MCF 10A (cell line): ENCODE results near the gene DAPK2. TPM values are rescaled to one million over a fixed set of nuclear protein-coding genes. Genes with fewer than 3 reads are reported as not detected.

Experiments
- BruUV-seq: library from RNA; stranded (reverse); fragments of 400-500 nt; replicated peaks from 2 replicates; lab custom pipeline; 2021; lab: Mats Ljungman, UMichigan
- CTCF ChIA-PET: fragments of 300-600 bp; sonication (Branson Sonifier 250); formaldehyde crosslinking; extraction: SDS; loops from one replicate; lab custom pipeline; 2021; ENCODE audit warnings: antibody characterized with exemption, inconsistent platforms; lab: Yijun Ruan, JAX
- POLR2A ChIA-PET: fragments of 300-600, 350-650 bp; sonication (Branson Sonifier 250); formaldehyde crosslinking; extraction: SDS; loops from one replicate; lab custom pipeline; 2020; ENCODE audit warnings: antibody characterized with exemption, inconsistent platforms; lab: Yijun Ruan, JAX
- DNase-seq: peaks from one replicate; pipeline ENCODE4 v3.0.0-alpha.2; 2018; ENCODE audit not compliant: unreplicated experiment
- H3K27ac Mint-ChIP-seq: one replicate; pipeline ENCODE4 v1.8.0; 2022; ENCODE audit warnings: mild to moderate bottlenecking, low read depth, mixed read lengths; ENCODE audit not compliant: unreplicated experiment
- H3K27me3 Mint-ChIP-seq: one replicate; pipeline ENCODE4 v1.8.0; 2022; ENCODE audit warnings: mixed read lengths; ENCODE audit not compliant: insufficient read depth, unreplicated experiment
- H3K36me3 Mint-ChIP-seq: one replicate; pipeline ENCODE4 v1.8.0; 2022; ENCODE audit warnings: mild to moderate bottlenecking, moderate library complexity, mixed read lengths; ENCODE audit not compliant: insufficient read depth, unreplicated experiment
- H3K4me1 Mint-ChIP-seq: one replicate; pipeline ENCODE4 v1.8.0; 2022; ENCODE audit warnings: mixed read lengths; ENCODE audit not compliant: insufficient read depth, unreplicated experiment
- H3K4me3 Mint-ChIP-seq: one replicate; pipeline ENCODE4 v1.8.0; 2022; ENCODE audit warnings: mild to moderate bottlenecking, moderate library complexity, mixed read lengths; ENCODE audit not compliant: unreplicated experiment
- H3K9me3 Mint-ChIP-seq: one replicate; pipeline ENCODE4 v1.8.0; 2022; ENCODE audit warnings: mixed read lengths; ENCODE audit not compliant: unreplicated experiment
- CTCF ChIP-seq: fragments of 200-600 bp; IDR thresholded peaks from one replicate; pipeline ENCODE4 v1.8.0; 2022; ENCODE audit warnings: antibody characterized with exemption, mild to moderate bottlenecking; ENCODE audit not compliant: unreplicated experiment
- intact Hi-C: fragments of 100-400 bp; cut with micrococcal nuclease; formaldehyde crosslinking; loops from 2 replicates; pipeline ENCODE4 v1.14.1; 2022
- total RNA-seq: library from RNA; stranded (reverse); gene quantifications from 2 replicates; pipeline ENCODE4 v1.2.3, GENCODE V29; 2022

Gene DAPK2
- total RNA-seq, 1 experiment from 2014 or later, result 4.6 TPM

DNA sequence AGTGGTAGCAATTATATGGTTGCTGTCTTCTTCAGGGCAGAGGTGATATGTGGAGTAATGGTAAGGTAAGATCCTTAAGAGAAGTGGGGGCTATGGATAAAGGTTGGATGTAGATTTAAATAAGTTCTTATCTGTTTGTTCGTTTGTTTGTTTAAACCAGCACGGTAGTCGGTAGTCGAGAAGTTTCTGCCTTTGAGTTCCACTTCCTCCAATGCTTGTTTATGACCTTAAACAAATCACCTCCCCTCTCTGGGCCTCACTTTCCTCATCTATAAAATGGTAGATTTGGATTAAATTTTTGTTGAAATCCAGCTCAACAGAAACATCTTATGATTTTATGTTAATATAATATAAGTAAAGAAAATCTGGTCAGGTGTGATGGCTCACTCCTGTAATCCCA is 11.8 kb downstream of the DAPK2 start:
- Mint-ChIP-seq H3K9me3 (no peaks in the 10 kb centered on the region), H3K27me3 (no peaks in the 10 kb centered on the region), H3K4me1 (no peaks in the 10 kb centered on the region), H3K4me3 (no peak overlapping the region), H3K27ac (no peak overlapping the region), H3K36me3 (no peaks in the 10 kb centered on the region)
- TF ChIP-seq CTCF, result no peak
- DNase-seq, result no peak
- intact Hi-C loops, result no loop called here
- ChIA-PET CTCF (no interaction called here), POLR2A (no interaction called here)
- BruUV-seq, result no TSS peak

- Mint-ChIP-seq H3K4me3 (no peak overlapping the region), H3K27me3 (no peaks in the 10 kb centered on the region), H3K9me3 (no peaks in the 10 kb centered on the region), H3K27ac (no peak overlapping the region), H3K36me3 (no peaks in the 10 kb centered on the region), H3K4me1 (peaks cover 14% of the 10 kb centered on the region)
- TF ChIP-seq CTCF, result no peak
- no peak for DNase-seq
- POLR2A ChIA-PET, result no interaction called here
- intact Hi-C loops, result no loop called here
- BruUV-seq, result no TSS peak
- CTCF ChIA-PET, result interaction anchor here (0.7 to 1.5 kb wide), 2 partner anchors 21 to 87 kb away, joined by 3 to 4 read pairs; no protein-coding TSS in a partner anchor
These were observed 14.0 kb downstream of the DAPK2 start for GRCh38 chr15:64032329-64032728.

- TF ChIP-seq CTCF, result no peak
- H3K27ac Mint-ChIP-seq, result no peak overlapping the region
- intact Hi-C loops, result no loop called here
- H3K4me3 Mint-ChIP-seq, result no peak overlapping the region
- no peaks in the 10 kb centered on the region for H3K36me3 Mint-ChIP-seq
- H3K27me3 Mint-ChIP-seq, result no peaks in the 10 kb centered on the region
- H3K4me1 Mint-ChIP-seq, result peaks cover 17% of the 10 kb centered on the region
- ChIA-PET CTCF (interaction anchor here (0.5 to 1.1 kb wide), 2 partner anchors 86 to 1446 kb away, joined by 3 read pairs; no protein-coding TSS in a partner anchor), POLR2A (no interaction called here)
- no TSS peak for BruUV-seq
- no peaks in the 10 kb centered on the region for H3K9me3 Mint-ChIP-seq
- no peak for DNase-seq
These were observed 16.2 kb downstream of the DAPK2 start for GRCh38 chr15:64030123-64030522.

- ChIA-PET CTCF (interaction anchor here (0.5 to 1.1 kb wide), 5 partner anchors 17 to 1446 kb away, joined by 3 to 5 read pairs (median 3); partner anchors contain the start of gene DAPK2), POLR2A (interaction anchor here (0.8 to 1.1 kb wide), 2 partner anchors 10 to 20 kb away, joined by 3 read pairs; no protein-coding TSS in a partner anchor)
- Mint-ChIP-seq H3K27me3 (no peaks in the 10 kb centered on the region), H3K4me1 (peaks cover 17% of the 10 kb centered on the region), H3K27ac (no peak overlapping the region), H3K9me3 (no peaks in the 10 kb centered on the region), H3K4me3 (no peak overlapping the region), H3K36me3 (no peaks in the 10 kb centered on the region)
- no peak for TF ChIP-seq CTCF
- intact Hi-C loops, result no loop called here
- DNase-seq, result no peak
- BruUV-seq, result no TSS peak
These were observed 16.7 kb downstream of the DAPK2 start for GRCh38 chr15:64029633-64030032.
